ENCODE measurements around the gene NTM.

Gene NTM

GRCh38 chr11:131998020-131998419, 627.6 kb downstream of the NTM start:
- TF ChIP-seq CTCF (IDR thresholded peaks at IDR 0.05; ENCODE audit: poor library complexity, severe bottlenecking) = no peak
- no peak for ATAC-seq (ENCODE audit: low read depth)
- H3K4me1 ChIP-seq (ENCODE audit: insufficient read depth, poor library complexity, severe bottlenecking) = no peaks in the 10 kb centered on the region
- peaks cover 8% of the 10 kb centered on the region; the same call in 1 of the 2 replicates for H3K36me3 ChIP-seq (ENCODE audit: low read depth)
- peaks cover 10% of the 10 kb centered on the region for H3K9me3 ChIP-seq (ENCODE audit: severe bottlenecking)
- no peak overlapping the region for H3K27ac ChIP-seq (ENCODE audit: poor library complexity, severe bottlenecking)
- no peak overlapping the region for H3K4me3 ChIP-seq (ENCODE audit: severe bottlenecking)
- no peak for DNase-seq (ENCODE audit: low spot score)
- no peaks in the 10 kb centered on the region for H3K27me3 ChIP-seq (ENCODE audit: insufficient read depth, poor library complexity, severe bottlenecking)

- peaks cover 10% of the 10 kb centered on the region for H3K9me3 ChIP-seq (ENCODE audit: severe bottlenecking)
- H3K4me1 ChIP-seq (ENCODE audit: insufficient read depth, poor library complexity, severe bottlenecking) = no peaks in the 10 kb centered on the region
- ATAC-seq (ENCODE audit: low read depth) (no peak), DNase-seq (ENCODE audit: low spot score) (no peak)
- no peak overlapping the region for H3K27ac ChIP-seq (ENCODE audit: poor library complexity, severe bottlenecking)
- H3K36me3 ChIP-seq (ENCODE audit: low read depth) = peaks cover 8% of the 10 kb centered on the region; the same call in 1 of the 2 replicates
- no peak overlapping the region for H3K4me3 ChIP-seq (ENCODE audit: severe bottlenecking)
- TF ChIP-seq CTCF (IDR thresholded peaks at IDR 0.05; ENCODE audit: poor library complexity, severe bottlenecking) = no peak
- H3K27me3 ChIP-seq (ENCODE audit: insufficient read depth, poor library complexity, severe bottlenecking) = no peaks in the 10 kb centered on the region
These were observed 628.7 kb downstream of the NTM start for GRCh38 chr11:131999084-131999483.

GRCh38 chr11:131999955-132000354, 629.5 kb downstream of the NTM start:
- peaks cover 9% of the 10 kb centered on the region for H3K9me3 ChIP-seq (ENCODE audit: severe bottlenecking)
- no peak overlapping the region for H3K4me3 ChIP-seq (ENCODE audit: severe bottlenecking)
- H3K27ac ChIP-seq (ENCODE audit: poor library complexity, severe bottlenecking) = no peak overlapping the region
- H3K4me1 ChIP-seq (ENCODE audit: insufficient read depth, poor library complexity, severe bottlenecking) = no peaks in the 10 kb centered on the region
- TF ChIP-seq CTCF (IDR thresholded peaks at IDR 0.05; ENCODE audit: poor library complexity, severe bottlenecking) = no peak
- ATAC-seq (ENCODE audit: low read depth) = no peak
- no peak for DNase-seq (ENCODE audit: low spot score)
- peaks cover 7% of the 10 kb centered on the region; the same call in 1 of the 2 replicates for H3K36me3 ChIP-seq (ENCODE audit: low read depth)
- no peaks in the 10 kb centered on the region for H3K27me3 ChIP-seq (ENCODE audit: insufficient read depth, poor library complexity, severe bottlenecking)

GRCh38 chr11:132005887-132006286, 635.5 kb downstream of the NTM start:
- Histone ChIP-seq H3K27me3 (ENCODE audit: insufficient read depth, poor library complexity, severe bottlenecking) (no peaks in the 10 kb centered on the region), H3K9me3 (ENCODE audit: severe bottlenecking) (no peaks in the 10 kb centered on the region), H3K4me3 (ENCODE audit: severe bottlenecking) (no peak overlapping the region), H3K36me3 (ENCODE audit: low read depth) (no peaks in the 10 kb centered on the region), H3K27ac (ENCODE audit: poor library complexity, severe bottlenecking) (no peak overlapping the region), H3K4me1 (ENCODE audit: insufficient read depth, poor library complexity, severe bottlenecking) (no peaks in the 10 kb centered on the region)
- TF ChIP-seq CTCF (IDR thresholded peaks at IDR 0.05; ENCODE audit: poor library complexity, severe bottlenecking) = no peak
- ATAC-seq (ENCODE audit: low read depth) = no peak
- no peak for DNase-seq (ENCODE audit: low spot score)

GRCh38 chr11:132006884-132007580, 636.6 kb downstream of the NTM start:
- Histone ChIP-seq H3K27me3 (ENCODE audit: insufficient read depth, poor library complexity, severe bottlenecking) (no peaks in the 10 kb centered on the region), H3K4me3 (ENCODE audit: severe bottlenecking) (no peak overlapping the region), H3K36me3 (ENCODE audit: low read depth) (no peaks in the 10 kb centered on the region), H3K4me1 (ENCODE audit: insufficient read depth, poor library complexity, severe bottlenecking) (no peaks in the 10 kb centered on the region), H3K27ac (ENCODE audit: poor library complexity, severe bottlenecking) (no peak overlapping the region), H3K9me3 (ENCODE audit: severe bottlenecking) (no peaks in the 10 kb centered on the region)
- no peak for TF ChIP-seq CTCF (IDR thresholded peaks at IDR 0.05; ENCODE audit: poor library complexity, severe bottlenecking)
- no peak for DNase-seq (ENCODE audit: low spot score)
- no peak for ATAC-seq (ENCODE audit: low read depth)
